Retinal pigment epithelial cell (primary cell): ENCODE results near the gene AMACR.

Source experiments
- DNase-seq: peaks from one replicate; pipeline ENCODE4 v3.0.0-alpha.2; 2010; ENCODE audit warnings: low read depth
- H3K4me3 ChIP-seq: 2 replicates; pipeline ENCODE4 v1.5.1; 2011; ENCODE audit warnings: mild to moderate bottlenecking, low read length, control low read depth, moderate library complexity
- TF ChIP-seq, protein P1 (sequence below): conservative IDR thresholded peaks from 2 replicates; pipeline ENCODE4 v1.5.1; 2011; ENCODE audit warnings: low read depth, low read length, control low read depth, inconsistent platforms

The AMACR gene

GRCh38 chr5:34007621-34008600 is at the start of gene AMACR:
TSS of gene AMACR (minus strand) at chr5:34008050. CDS start at chr5:34008019, 31 bp downstream.
- TF ChIP-seq, protein P1, sequence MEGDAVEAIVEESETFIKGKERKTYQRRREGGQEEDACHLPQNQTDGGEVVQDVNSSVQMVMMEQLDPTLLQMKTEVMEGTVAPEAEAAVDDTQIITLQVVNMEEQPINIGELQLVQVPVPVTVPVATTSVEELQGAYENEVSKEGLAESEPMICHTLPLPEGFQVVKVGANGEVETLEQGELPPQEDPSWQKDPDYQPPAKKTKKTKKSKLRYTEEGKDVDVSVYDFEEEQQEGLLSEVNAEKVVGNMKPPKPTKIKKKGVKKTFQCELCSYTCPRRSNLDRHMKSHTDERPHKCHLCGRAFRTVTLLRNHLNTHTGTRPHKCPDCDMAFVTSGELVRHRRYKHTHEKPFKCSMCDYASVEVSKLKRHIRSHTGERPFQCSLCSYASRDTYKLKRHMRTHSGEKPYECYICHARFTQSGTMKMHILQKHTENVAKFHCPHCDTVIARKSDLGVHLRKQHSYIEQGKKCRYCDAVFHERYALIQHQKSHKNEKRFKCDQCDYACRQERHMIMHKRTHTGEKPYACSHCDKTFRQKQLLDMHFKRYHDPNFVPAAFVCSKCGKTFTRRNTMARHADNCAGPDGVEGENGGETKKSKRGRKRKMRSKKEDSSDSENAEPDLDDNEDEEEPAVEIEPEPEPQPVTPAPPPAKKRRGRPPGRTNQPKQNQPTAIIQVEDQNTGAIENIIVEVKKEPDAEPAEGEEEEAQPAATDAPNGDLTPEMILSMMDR, result no peak
- peak within 1 kb of the TSS; percentile 89 for H3K4me3 ChIP-seq
- DNase-seq, result peak; percentile 59

DNA sequence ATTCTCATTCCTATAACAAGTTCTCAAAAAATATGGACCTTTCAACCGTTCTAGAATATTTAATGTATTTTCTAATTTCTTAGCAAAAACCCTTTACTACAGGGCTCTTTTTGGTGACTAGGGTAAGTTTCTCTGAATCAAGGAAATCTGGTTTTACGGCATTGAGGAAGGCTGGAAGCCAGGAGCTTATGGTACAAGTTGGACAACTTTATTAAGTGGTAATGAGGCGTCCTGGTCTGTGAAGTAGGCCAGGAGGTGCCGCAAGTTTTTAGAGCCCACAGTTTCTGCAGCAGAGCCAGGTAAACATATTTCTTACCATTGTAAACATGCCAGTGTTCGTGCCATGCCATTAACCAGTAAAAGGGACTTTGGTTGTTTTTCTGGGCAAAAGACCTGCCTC is 49.7 kb upstream of the AMACR start:
- no peak overlapping the region for H3K4me3 ChIP-seq
- no peak for DNase-seq
- TF ChIP-seq, protein P1, result no peak

- no peak for DNase-seq
- no peak overlapping the region for H3K4me3 ChIP-seq
- TF ChIP-seq, protein P1, result no peak
Measured at GRCh38 chr5:34057118-34057517, 49.3 kb upstream of the AMACR start.

- no peak for DNase-seq
- TF ChIP-seq, protein P1, result no peak
- H3K4me3 ChIP-seq, result no peak overlapping the region
Measured at GRCh38 chr5:34055667-34056066, 47.8 kb upstream of the AMACR start.

- TF ChIP-seq, protein P1, result no peak
- no peak for DNase-seq
- H3K4me3 ChIP-seq, result no peak overlapping the region
Measured at GRCh38 chr5:34054400-34054729, 46.5 kb upstream of the AMACR start.

GRCh38 chr5:34053571-34054399 is 45.9 kb upstream of the AMACR start:
- TF ChIP-seq, protein P1, result no peak
- no peak for DNase-seq
- H3K4me3 ChIP-seq, result no peak overlapping the region

DNA sequence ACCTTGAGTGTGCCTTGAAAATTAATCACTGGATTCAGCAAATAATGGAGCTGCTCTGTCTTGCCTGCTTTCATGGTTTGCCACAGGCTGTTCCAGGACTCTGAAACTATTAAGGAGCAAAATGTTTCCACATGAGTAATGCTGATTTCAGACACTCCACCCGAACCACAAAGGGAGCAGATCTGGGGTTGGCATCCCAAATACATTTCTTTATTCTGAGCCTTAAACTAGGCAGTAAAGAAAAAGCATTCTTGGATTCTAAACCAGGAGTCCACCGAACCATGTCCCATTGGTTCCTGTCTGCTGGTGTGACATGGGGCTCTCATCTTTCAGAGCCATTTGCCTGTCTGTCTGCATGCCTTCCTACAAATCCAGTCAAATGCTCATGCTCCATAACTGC is 45.3 kb upstream of the AMACR start:
- no peak for DNase-seq
- TF ChIP-seq, protein P1, result no peak
- H3K4me3 ChIP-seq, result no peak overlapping the region
